ENCODE data around the gene ROBO1.

GRCh38 chr3:79097964-79098660, 669.7 kb downstream of the ROBO1 start:
- TF ChIP-seq EZH2 (IDR thresholded peaks at IDR 0.05; ENCODE audit: borderline replicate concordance, insufficient read depth, low read depth, low read length, poor library complexity, severe bottlenecking) (no peak), CTCF (IDR thresholded peaks at IDR 0.05) (no peak)

Measured in B cell (primary cell).